Adipose tissue (tissue), 3 donors: ENCODE results near the gene WWOX. TPM values are rescaled to one million over a fixed set of nuclear protein-coding genes. Genes with fewer than 3 reads are reported as not detected.

Source experiments
- H3K27ac ChIP-seq: one replicate; pipeline ENCODE4 v1.5.1; 2013; ENCODE audit warnings: low read depth, low read length
- WGBS, 3 donors: extraction: QIAGEN DNeasy Blood & Tissue Kit; methylation state at CpG; one replicate each; pipeline ENCODE4 v1.1.7; 2013; 5-methylcytosine and 5-hydroxymethylcytosine counted together
- polyA plus RNA-seq, 3 donors: library from polyadenylated mRNA; stranded (reverse); fragments of 200-250 nt; gene quantifications; one replicate each; pipeline ENCODE4 v1.2.3, GENCODE V29; 2013
- donor health status: healthy with polysubstance abuse.
- donor health status: Bipolar disorder and iron deficiency.
- donor health status: healthy.

WWOX gene
- polyA plus RNA-seq, 3 donors = 5.7 to 10.6 (median 7.0) TPM

- WGBS, 3 donors = 87 to 92% (median 90%) methylated on average over 7 of the region's 7 CpGs
These were observed 326.5 kb downstream of the WWOX start for GRCh38 chr16:78425891-78426510.

GRCh38 chr16:78428193-78428592 is 328.7 kb downstream of the WWOX start:
- no peak overlapping the region for H3K27ac ChIP-seq
- 33 to 78% (median 39%) methylated on average over 3 of the region's 3 CpGs for WGBS, 3 donors

More at GRCh38 chr16:78425891-78426510, 326.5 kb downstream of the WWOX start:
- no peak overlapping the region for H3K27ac ChIP-seq

GRCh38 chr16:78430281-78430680 is 330.8 kb downstream of the WWOX start:
- no peak overlapping the region for H3K27ac ChIP-seq
- 84 to 99% (median 97%) methylated on average over 4 of the region's 4 CpGs for WGBS, 3 donors

GRCh38 chr16:78431004-78431670 is 331.7 kb downstream of the WWOX start:
- 86 to 94% (median 93%) methylated on average over 6 of the region's 6 CpGs for WGBS, 3 donors

GRCh38 chr16:78431701-78432100 is 332.2 kb downstream of the WWOX start:
- no peak overlapping the region for H3K27ac ChIP-seq
- 95 to 99% (median 97%) methylated on average over 3 of the region's 3 CpGs for WGBS, 3 donors

More at GRCh38 chr16:78431004-78431670, 331.7 kb downstream of the WWOX start:
- no peak overlapping the region for H3K27ac ChIP-seq

GRCh38 chr16:78432451-78432850 is 333.0 kb downstream of the WWOX start:
- no peak overlapping the region for H3K27ac ChIP-seq
- WGBS, 3 donors = 92 to 96% (median 95%) methylated on average over 17 of the region's 17 CpGs

- 88 to 97% (median 94%) methylated on average over 2 of the region's 2 CpGs for WGBS, 3 donors
- H3K27ac ChIP-seq = no peak overlapping the region
These were observed 333.7 kb downstream of the WWOX start for GRCh38 chr16:78433116-78433515.

- WGBS, 3 donors = 96 to 99% (median 96%) methylated on average over 4 of the region's 4 CpGs
- no peak overlapping the region for H3K27ac ChIP-seq
These were observed 334.9 kb downstream of the WWOX start for GRCh38 chr16:78434401-78434800.

- H3K27ac ChIP-seq = no peak overlapping the region
- 82 to 97% (median 96%) methylated on average over 4 of the region's 4 CpGs for WGBS, 3 donors
These were observed 335.8 kb downstream of the WWOX start for GRCh38 chr16:78435260-78435659.

GRCh38 chr16:78436023-78436422 is 336.6 kb downstream of the WWOX start:
- WGBS, 3 donors = 90 to 95% (median 94%) methylated on average over 10 of the region's 10 CpGs
- H3K27ac ChIP-seq = no peak overlapping the region

GRCh38 chr16:78436846-78437245 is 337.4 kb downstream of the WWOX start:
- 77 to 78% (median 77%) methylated on average over 6 of the region's 6 CpGs for WGBS, 3 donors
- H3K27ac ChIP-seq = no peak overlapping the region

- 54 to 61% (median 55%) methylated on average over 6 of the region's 6 CpGs for WGBS, 3 donors
- no peak overlapping the region for H3K27ac ChIP-seq
These were observed 338.0 kb downstream of the WWOX start for GRCh38 chr16:78437352-78437968.

GRCh38 chr16:78438219-78438618 is 338.8 kb downstream of the WWOX start:
- H3K27ac ChIP-seq = no peak overlapping the region
- 84 to 92% (median 92%) methylated on average over 4 of the region's 4 CpGs for WGBS, 3 donors

GRCh38 chr16:78438632-78439031 is 339.2 kb downstream of the WWOX start:
- 88 to 90% (median 89%) methylated on average over 13 of the region's 13 CpGs for WGBS, 3 donors
- no peak overlapping the region for H3K27ac ChIP-seq

- whole genome bisulfite sequencing, 3 donors = 93 to 100% (median 94%) methylated on average over 2 of the region's 2 CpGs
- no peak overlapping the region for H3K27ac ChIP-seq
These were observed 340.2 kb downstream of the WWOX start for GRCh38 chr16:78439646-78440045.

GRCh38 chr16:78441298-78441697 is 341.8 kb downstream of the WWOX start:
- WGBS, 3 donors = 74 to 95% (median 93%) methylated on average over 5 of the region's 5 CpGs
- H3K27ac ChIP-seq = no peak overlapping the region

GRCh38 chr16:78443542-78444364 is 344.3 kb downstream of the WWOX start:
- 49 to 57% (median 50%) methylated on average over 13 of the region's 13 CpGs for whole genome bisulfite sequencing, 3 donors
- H3K27ac ChIP-seq = no peak overlapping the region

- no peak overlapping the region for H3K27ac ChIP-seq
- WGBS, 3 donors = 94 to 98% (median 95%) methylated on average over 5 of the region's 5 CpGs
These were observed 346.4 kb downstream of the WWOX start for GRCh38 chr16:78445818-78446217.

GRCh38 chr16:78446486-78446885 is 347.0 kb downstream of the WWOX start:
- 95 to 97% (median 95%) methylated on average over 5 of the region's 5 CpGs for WGBS, 3 donors
- H3K27ac ChIP-seq = no peak overlapping the region
